Mesenchymal stem cell (in vitro differentiated cells and primary cell): Measurements from ENCODE around the gene CCNJL.
"Not testable (repeated sequence)": the region's sequence is repeated elsewhere in the genome, so short reads cannot be mapped to it uniquely, and the experiment has no call there.

Source experiments
- DNase-seq: peaks from one replicate; pipeline ENCODE4 v3.0.0-alpha.2; 2013
- H2AFZ ChIP-seq: one replicate; pipeline ENCODE4 v1.6.1; 2013; ENCODE audit warnings: low read depth, mild to moderate bottlenecking, control low read depth, inconsistent platforms, low read length, moderate library complexity
- H2AK5ac ChIP-seq: 2 replicates; pipeline ENCODE4 v1.6.1; 2013; ENCODE audit warnings: low read length, moderate library complexity, mild to moderate bottlenecking, inconsistent platforms; ENCODE audit not compliant: severe bottlenecking
- H2BK120ac ChIP-seq: one replicate; pipeline ENCODE4 v1.6.1; 2013; ENCODE audit warnings: low read depth, mild to moderate bottlenecking, inconsistent platforms, low read length, moderate library complexity
- H2BK12ac ChIP-seq, 2 experiments: one replicate each; pipeline ENCODE4 v1.6.1; 2013; ENCODE audit warnings: inconsistent platforms in 2 of 2, low read length in 2 of 2, mild to moderate bottlenecking in 2 of 2, moderate library complexity in 2 of 2, control low read depth in 1 of 2
- H2BK15ac ChIP-seq: one replicate; pipeline ENCODE4 v1.6.1; 2013; ENCODE audit warnings: mild to moderate bottlenecking, low read depth, inconsistent platforms; ENCODE audit not compliant: poor library complexity, severe bottlenecking
- H2BK5ac ChIP-seq: 2 replicates; pipeline ENCODE4 v1.6.1; 2013; ENCODE audit warnings: low read depth, mild to moderate bottlenecking, low read length, control low read depth, inconsistent platforms; ENCODE audit not compliant: poor library complexity, severe bottlenecking
- H3K14ac ChIP-seq, 2 experiments: one replicate each; pipeline ENCODE4 v1.6.1; 2013; ENCODE audit warnings: inconsistent platforms in 2 of 2, low read length in 2 of 2, control low read depth in 1 of 2, mild to moderate bottlenecking in 1 of 2, moderate library complexity in 1 of 2
- H3K18ac ChIP-seq, 2 experiments: one replicate each; pipeline ENCODE4 v1.6.1; 2013; ENCODE audit warnings: inconsistent platforms in 2 of 2, low read length in 2 of 2, control low read depth in 1 of 2, low read depth in 1 of 2, mild to moderate bottlenecking in 1 of 2
- H3K23ac ChIP-seq, 2 experiments: one replicate each; pipeline ENCODE4 v1.6.1; 2013; ENCODE audit warnings: inconsistent platforms in 2 of 2, low read length in 2 of 2, mild to moderate bottlenecking in 2 of 2, moderate library complexity in 2 of 2, control low read depth in 1 of 2
- H3K27ac ChIP-seq: 2 replicates; pipeline ENCODE4 v1.5.1; 2013; ENCODE audit warnings: mild to moderate bottlenecking, moderate library complexity, low read length, control low read depth, inconsistent platforms; ENCODE audit not compliant: poor library complexity, severe bottlenecking
- H3K27me3 ChIP-seq, 2 experiments: 2 replicates each; pipeline versions ENCODE4 v1.6.1 to v1.7.0; 2013; ENCODE audit warnings: low read length in 2 of 2, mild to moderate bottlenecking in 2 of 2, moderate library complexity in 2 of 2, control low read depth in 1 of 2, inconsistent platforms in 1 of 2; ENCODE audit not compliant: control insufficient read depth in 1 of 2, insufficient read depth in 1 of 2
- H3K36me3 ChIP-seq, 2 experiments: 2 replicates each; pipeline versions ENCODE4 v1.6.1 to v1.7.0; 2013; ENCODE audit warnings: low read length in 2 of 2, control low read depth in 1 of 2, inconsistent platforms in 1 of 2, low read depth in 1 of 2, mild to moderate bottlenecking in 1 of 2; ENCODE audit not compliant: insufficient read depth in 2 of 2, control insufficient read depth in 1 of 2
- H3K4ac ChIP-seq, 2 experiments: one replicate each; pipeline ENCODE4 v1.6.1; 2013; ENCODE audit warnings: inconsistent platforms in 2 of 2, low read length in 2 of 2, mild to moderate bottlenecking in 2 of 2, moderate library complexity in 2 of 2, control low read depth in 1 of 2, low read depth in 1 of 2
- H3K4me1 ChIP-seq: 2 replicates; pipeline ENCODE4 v1.6.1; 2013; ENCODE audit warnings: low read depth, low read length, control low read depth; ENCODE audit not compliant: control insufficient read depth, insufficient read depth
- H3K4me2 ChIP-seq: 2 replicates; pipeline ENCODE4 v1.6.1; 2013; ENCODE audit warnings: low read length, mild to moderate bottlenecking, inconsistent platforms; ENCODE audit not compliant: poor library complexity, severe bottlenecking
- H3K4me3 ChIP-seq, 2 experiments: 2 replicates each; pipeline versions ENCODE4 v1.5.1 to v1.7.0; 2013; ENCODE audit warnings: low read length in 2 of 2, mild to moderate bottlenecking in 2 of 2, control low read depth in 1 of 2, low read depth in 1 of 2; ENCODE audit not compliant: insufficient read depth in 1 of 2
- H3K79me1 ChIP-seq: replicated peaks from 2 replicates; pipeline ENCODE4 v1.6.1; 2013; ENCODE audit warnings: mild to moderate bottlenecking, control low read depth, low read length, inconsistent platforms; ENCODE audit not compliant: poor library complexity, severe bottlenecking
- H3K9ac ChIP-seq: 2 replicates; pipeline ENCODE4 v1.7.0; 2013; ENCODE audit warnings: mild to moderate bottlenecking, low read length, moderate library complexity
- H3K9me3 ChIP-seq: 2 replicates; pipeline ENCODE4 v1.7.0; 2013; ENCODE audit warnings: mild to moderate bottlenecking, low read length; ENCODE audit not compliant: control insufficient read depth
- H4K8ac ChIP-seq: one replicate; pipeline ENCODE4 v1.6.1; 2013; ENCODE audit warnings: inconsistent platforms, mild to moderate bottlenecking, low read length, moderate library complexity
- H4K91ac ChIP-seq: one replicate; pipeline ENCODE4 v1.6.1; 2013; ENCODE audit warnings: mild to moderate bottlenecking, low read length, inconsistent platforms
- WGBS: methylation state at CpG from one replicate; pipeline ENCODE4 v1.1.7; 2013; ENCODE audit warnings: mixed read lengths; 5-methylcytosine and 5-hydroxymethylcytosine counted together

Gene CCNJL

GRCh38 chr5:160341309-160341870, 29.0 kb upstream of the CCNJL start:
- H3K4me3 ChIP-seq, result no peak overlapping the region
- no peak overlapping the region for H2BK5ac ChIP-seq
- no peak overlapping the region for H4K91ac ChIP-seq
- no peak overlapping the region for H2BK120ac ChIP-seq
- no peak overlapping the region for H2BK15ac ChIP-seq
- H3K9me3 ChIP-seq, result no peaks in the 10 kb centered on the region
- no peaks in the 10 kb centered on the region for H3K79me1 ChIP-seq
- WGBS, result 93% methylated on average over 4 of the region's 6 CpGs
- no peak overlapping the region for H2AFZ ChIP-seq
- no peak overlapping the region for H3K9ac ChIP-seq
- no peak overlapping the region for H2AK5ac ChIP-seq
- H2BK12ac ChIP-seq, result no peak overlapping the region
- H3K18ac ChIP-seq, result no peak overlapping the region
- no peaks in the 10 kb centered on the region for H3K36me3 ChIP-seq
- DNase-seq, result no peak
- H3K14ac ChIP-seq, result no peak overlapping the region
- no peak overlapping the region for H3K4ac ChIP-seq
- H3K4me1 ChIP-seq, result peaks cover 6% of the 10 kb centered on the region
- peaks cover 0 to 8% of the 10 kb centered on the region in 2 experiments for H3K27me3 ChIP-seq
- H4K8ac ChIP-seq, result no peak overlapping the region
- H3K23ac ChIP-seq, result no peak overlapping the region
- no peak overlapping the region for H3K4me2 ChIP-seq
- no peak overlapping the region for H3K27ac ChIP-seq

- not testable (repeated sequence) for H3K9ac ChIP-seq, H2AFZ ChIP-seq, H2BK5ac ChIP-seq, DNase-seq, H2AK5ac ChIP-seq, H3K23ac ChIP-seq, H3K9me3 ChIP-seq, H3K27ac ChIP-seq, H4K8ac ChIP-seq, H3K4ac ChIP-seq, H3K36me3 ChIP-seq, H3K4me3 ChIP-seq, H3K14ac ChIP-seq, H3K4me1 ChIP-seq, H2BK120ac ChIP-seq, H3K4me2 ChIP-seq, H3K79me1 ChIP-seq, H2BK15ac ChIP-seq, H2BK12ac ChIP-seq, H4K91ac ChIP-seq, H3K18ac ChIP-seq
- H3K27me3 ChIP-seq, result peaks cover 0 to 16% of the 10 kb centered on the region in 2 experiments
Measured at GRCh38 chr5:160340513-160340912, 28.1 kb upstream of the CCNJL start.

- H4K8ac ChIP-seq, result no peak overlapping the region
- 88% methylated on average over 8 of the region's 10 CpGs for WGBS
- no peak overlapping the region for H2BK15ac ChIP-seq
- H3K27me3 ChIP-seq, result peaks cover 0 to 18% of the 10 kb centered on the region in 2 experiments
- no peak overlapping the region for H3K4ac ChIP-seq
- H2BK5ac ChIP-seq, result no peak overlapping the region
- no peak overlapping the region for H2BK12ac ChIP-seq
- H3K23ac ChIP-seq, result no peak overlapping the region
- no peak for DNase-seq
- H3K36me3 ChIP-seq, result no peaks in the 10 kb centered on the region
- H3K4me2 ChIP-seq, result no peak overlapping the region
- H3K9me3 ChIP-seq, result no peaks in the 10 kb centered on the region
- H3K4me1 ChIP-seq, result peaks cover 3% of the 10 kb centered on the region
- H3K14ac ChIP-seq, result no peak overlapping the region
- H2BK120ac ChIP-seq, result no peak overlapping the region
- H4K91ac ChIP-seq, result no peak overlapping the region
- no peak overlapping the region for H3K4me3 ChIP-seq
- no peak overlapping the region for H3K18ac ChIP-seq
- H2AFZ ChIP-seq, result no peak overlapping the region
- H3K9ac ChIP-seq, result no peak overlapping the region
- H3K27ac ChIP-seq, result no peak overlapping the region
- H2AK5ac ChIP-seq, result no peak overlapping the region
- no peaks in the 10 kb centered on the region for H3K79me1 ChIP-seq
Measured at GRCh38 chr5:160339406-160340130, 27.2 kb upstream of the CCNJL start.

- not testable (repeated sequence) for H2BK12ac ChIP-seq, H3K36me3 ChIP-seq, H3K18ac ChIP-seq, H2AFZ ChIP-seq, H3K9ac ChIP-seq, H2BK5ac ChIP-seq, H3K4ac ChIP-seq, H3K9me3 ChIP-seq, H2BK15ac ChIP-seq, H2BK120ac ChIP-seq, H4K8ac ChIP-seq, DNase-seq, H3K14ac ChIP-seq, H2AK5ac ChIP-seq, H3K4me1 ChIP-seq, H4K91ac ChIP-seq, H3K4me2 ChIP-seq, H3K4me3 ChIP-seq, H3K23ac ChIP-seq, H3K27ac ChIP-seq, H3K79me1 ChIP-seq
- WGBS, result 100% methylated on average over 1 of the region's 3 CpGs
- H3K27me3 ChIP-seq, result peaks cover 0 to 23% of the 10 kb centered on the region in 2 experiments
Measured at GRCh38 chr5:160334716-160335115, 22.4 kb upstream of the CCNJL start.
